Measurements from ENCODE around the gene CUL9.

Gene CUL9

DNA sequence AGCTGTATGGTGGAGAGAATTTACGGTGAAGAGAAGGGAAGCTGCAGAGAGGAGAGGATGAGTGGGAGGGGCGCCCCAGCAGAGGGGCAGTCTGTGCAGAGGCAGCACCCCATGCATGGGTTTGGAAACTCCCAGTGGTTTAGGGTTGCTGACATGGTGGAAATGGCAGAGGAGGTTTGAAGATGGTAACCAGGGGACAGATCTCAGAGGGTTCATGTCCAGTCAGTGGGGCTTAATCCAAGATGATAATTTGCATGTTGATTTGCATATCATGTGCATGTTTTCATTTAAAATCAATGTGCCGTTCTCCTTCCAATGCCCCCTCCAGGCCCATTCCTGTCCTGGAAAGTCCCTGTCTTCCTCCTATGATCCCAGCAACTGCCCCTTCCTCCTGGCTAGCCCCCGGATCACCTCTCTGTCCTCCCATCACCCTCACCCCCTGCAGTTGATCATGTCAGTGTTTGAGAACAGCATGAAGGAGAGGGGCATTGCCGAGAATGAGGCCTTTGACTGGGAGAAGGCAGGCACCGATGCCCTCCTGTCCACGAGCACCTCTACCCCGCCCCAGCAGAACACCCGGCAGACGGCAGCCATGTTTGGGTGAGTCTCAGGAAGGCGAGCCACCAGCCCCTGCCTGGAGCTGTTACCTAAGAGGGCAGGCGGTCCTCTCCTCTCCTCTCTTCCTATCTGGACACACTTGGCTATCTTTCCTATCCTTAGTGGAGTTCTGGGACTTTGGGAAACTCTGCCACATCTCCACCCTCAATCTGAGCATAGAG is 75.6 kb downstream of the CUL9 start:
- no peak for DNase-seq (ENCODE audit: low read depth)

DNA sequence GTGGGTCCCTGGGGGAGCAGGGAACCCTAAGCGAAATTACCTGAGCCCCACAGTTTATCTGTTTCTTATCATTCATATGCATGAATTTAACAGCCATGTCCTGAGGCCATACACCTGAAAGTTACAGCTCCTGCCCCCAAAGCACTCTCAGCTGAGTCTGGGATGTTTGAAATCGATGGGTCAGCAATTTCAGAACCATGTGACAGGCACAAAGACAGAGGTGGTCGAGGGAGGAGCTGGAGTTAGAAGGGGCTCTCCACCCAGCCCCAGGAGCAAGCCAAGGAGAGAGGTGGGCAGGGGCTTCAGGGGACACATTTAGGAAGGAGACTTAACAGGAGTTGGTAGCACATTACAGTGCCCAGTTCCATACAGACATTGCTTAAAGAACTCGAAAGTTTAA is 76.2 kb downstream of the CUL9 start:
- DNase-seq (ENCODE audit: low read depth) = no peak

DNA sequence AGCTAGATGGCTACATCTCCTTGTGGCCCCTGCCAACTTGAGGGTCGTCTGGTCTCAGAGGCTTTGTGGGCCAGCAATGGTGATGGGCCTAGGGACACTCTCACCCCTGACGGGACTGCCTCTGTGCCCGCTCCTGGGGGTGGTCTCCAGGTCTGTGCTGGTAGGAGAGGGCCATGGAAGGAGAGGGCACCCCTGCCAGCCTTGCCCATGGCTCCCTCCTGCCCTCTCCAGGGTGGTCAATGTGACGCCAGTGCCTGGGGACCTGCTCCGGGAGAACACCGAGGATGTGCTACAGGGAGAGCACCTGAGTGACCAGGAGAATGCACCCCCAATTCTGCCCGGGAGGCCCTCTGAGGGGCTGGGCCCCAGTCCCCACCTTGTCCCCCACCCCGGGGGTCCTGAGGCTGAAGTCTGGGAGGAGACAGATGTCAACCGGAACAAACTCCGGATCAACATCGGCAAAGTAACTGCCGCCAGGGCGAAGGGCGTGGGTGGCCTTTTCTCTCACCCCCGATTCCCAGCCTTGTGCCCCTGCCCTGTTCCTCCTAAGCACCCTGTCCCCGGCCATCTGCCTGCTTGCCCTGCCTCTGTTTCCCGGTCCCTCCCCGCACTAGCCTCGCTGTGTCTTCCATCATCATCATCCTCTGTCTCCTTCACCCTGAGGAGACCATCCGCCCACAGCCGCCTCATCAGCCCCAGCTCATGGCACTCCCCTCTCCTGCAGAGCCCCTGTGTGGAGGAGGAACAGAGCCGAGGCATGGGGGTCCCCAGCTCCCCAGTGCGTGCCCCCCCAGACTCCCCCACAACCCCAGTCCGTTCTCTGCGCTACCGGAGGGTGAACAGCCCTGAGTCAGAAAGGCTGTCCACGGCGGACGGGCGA is 77.1 kb downstream of the CUL9 start:
- no peak for DNase-seq (ENCODE audit: low read depth)

DNA sequence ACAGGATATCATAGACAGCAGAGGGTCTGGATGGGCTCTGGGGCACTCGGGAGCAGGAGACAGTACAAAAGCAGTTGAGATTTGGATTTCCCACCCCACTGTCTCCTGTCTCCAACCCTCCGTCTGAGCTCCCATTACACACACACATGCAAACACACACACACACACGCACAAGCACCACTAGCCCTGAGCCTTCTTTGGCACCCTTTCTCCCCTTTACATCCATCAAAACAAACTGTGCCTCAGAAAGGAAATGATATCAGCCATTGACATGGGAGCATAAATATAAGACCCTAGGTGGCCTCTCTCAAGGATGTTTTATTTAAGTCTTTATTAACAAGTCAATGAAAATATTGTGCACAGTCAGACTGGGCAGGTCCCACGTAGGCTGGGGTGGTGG is 78.8 kb downstream of the CUL9 start:
- DNase-seq (ENCODE audit: low read depth) = no peak

GRCh38 chr6:43261198-43261597 is 79.2 kb downstream of the CUL9 start:
- DNase-seq (ENCODE audit: low read depth) = no peak

DNA sequence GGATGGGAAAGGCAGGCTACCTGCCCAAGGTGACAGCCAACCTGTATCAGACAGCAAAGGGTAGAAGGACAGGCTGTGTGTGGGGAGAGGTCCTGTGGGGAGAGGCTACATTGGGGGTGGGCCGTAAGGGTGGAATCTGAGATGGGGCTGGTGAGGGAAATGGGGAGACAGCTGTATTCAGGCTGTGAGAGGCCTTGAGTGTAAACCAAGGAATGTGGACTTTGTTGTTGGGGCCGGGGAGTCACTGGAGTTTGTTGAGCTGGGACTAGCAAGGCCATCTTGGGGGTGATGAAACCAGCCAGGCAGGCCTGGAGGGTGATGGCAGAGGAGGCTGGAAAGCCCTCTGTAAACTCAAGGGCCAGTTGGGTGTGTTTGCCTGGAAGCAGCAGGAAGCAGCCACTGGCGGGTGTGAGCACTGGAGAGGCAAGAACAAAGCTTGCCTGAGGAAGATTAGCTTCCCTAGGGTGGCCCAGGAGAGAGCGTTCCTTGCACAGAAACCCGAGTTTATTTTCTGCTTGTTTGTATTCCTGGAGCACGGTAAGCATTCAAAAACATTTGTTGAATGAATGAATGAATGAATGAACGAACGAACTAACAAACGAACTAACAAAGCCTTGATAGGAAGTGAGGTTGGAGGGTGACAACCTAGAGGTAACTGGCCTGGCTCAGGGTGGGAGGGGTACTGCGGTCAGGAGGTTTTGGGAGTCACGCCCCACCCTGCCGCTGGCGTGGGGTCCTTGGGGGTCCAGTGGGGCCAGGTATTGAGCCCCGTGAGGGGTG is 80.2 kb downstream of the CUL9 start:
- no peak for DNase-seq (ENCODE audit: low read depth)

- no peak for DNase-seq (ENCODE audit: low read depth)
Observed at GRCh38 chr6:43262780-43263313, 80.9 kb downstream of the CUL9 start.

DNA sequence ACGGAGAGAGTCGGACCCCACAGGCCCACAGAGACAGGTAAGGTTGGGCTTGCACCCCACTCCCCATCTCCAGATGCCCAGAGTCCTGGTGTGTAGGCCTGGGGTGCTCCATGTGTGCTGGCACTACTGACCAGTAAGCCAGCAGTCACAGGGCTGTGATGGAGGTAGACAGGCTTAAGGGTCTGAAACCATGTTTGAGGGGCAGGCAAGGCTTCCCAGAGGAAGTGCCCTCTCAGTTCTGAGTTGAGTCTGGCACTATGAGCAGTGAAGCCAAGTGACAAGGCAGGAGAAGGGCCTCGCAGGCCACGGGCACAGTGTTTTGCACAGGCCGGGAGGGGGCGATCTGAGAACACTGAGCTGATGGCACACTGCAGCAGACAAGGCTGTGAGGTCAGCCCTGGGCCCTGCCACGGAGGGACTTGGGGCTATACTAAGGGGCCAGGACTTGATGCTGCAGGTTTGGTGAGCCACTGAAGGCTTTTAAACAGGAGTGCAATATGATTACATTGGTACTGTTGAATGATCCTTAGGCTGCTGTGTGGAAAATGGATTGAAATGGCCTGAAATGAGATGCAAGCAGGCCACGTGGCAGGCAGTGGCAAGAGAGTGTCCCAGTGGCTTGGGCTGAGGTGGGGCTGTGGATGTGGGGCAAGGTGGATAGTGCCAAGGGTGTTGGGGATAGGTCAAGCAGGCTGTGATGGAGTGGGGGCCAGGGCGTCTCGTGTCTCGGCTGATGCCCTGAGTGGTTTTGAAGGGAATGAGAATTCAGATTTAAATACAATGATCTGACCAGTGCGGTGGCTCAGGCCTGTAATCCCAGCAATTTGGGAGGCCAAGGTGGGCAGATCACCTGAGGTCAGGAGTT is 81.5 kb downstream of the CUL9 start:
- DNase-seq (ENCODE audit: low read depth) = no peak

GRCh38 chr6:43264599-43265145 is 82.7 kb downstream of the CUL9 start:
- DNase-seq (ENCODE audit: low read depth) = no peak

GRCh38 chr6:43265564-43265963 is 83.6 kb downstream of the CUL9 start:
- DNase-seq (ENCODE audit: low read depth) = no peak

DNA sequence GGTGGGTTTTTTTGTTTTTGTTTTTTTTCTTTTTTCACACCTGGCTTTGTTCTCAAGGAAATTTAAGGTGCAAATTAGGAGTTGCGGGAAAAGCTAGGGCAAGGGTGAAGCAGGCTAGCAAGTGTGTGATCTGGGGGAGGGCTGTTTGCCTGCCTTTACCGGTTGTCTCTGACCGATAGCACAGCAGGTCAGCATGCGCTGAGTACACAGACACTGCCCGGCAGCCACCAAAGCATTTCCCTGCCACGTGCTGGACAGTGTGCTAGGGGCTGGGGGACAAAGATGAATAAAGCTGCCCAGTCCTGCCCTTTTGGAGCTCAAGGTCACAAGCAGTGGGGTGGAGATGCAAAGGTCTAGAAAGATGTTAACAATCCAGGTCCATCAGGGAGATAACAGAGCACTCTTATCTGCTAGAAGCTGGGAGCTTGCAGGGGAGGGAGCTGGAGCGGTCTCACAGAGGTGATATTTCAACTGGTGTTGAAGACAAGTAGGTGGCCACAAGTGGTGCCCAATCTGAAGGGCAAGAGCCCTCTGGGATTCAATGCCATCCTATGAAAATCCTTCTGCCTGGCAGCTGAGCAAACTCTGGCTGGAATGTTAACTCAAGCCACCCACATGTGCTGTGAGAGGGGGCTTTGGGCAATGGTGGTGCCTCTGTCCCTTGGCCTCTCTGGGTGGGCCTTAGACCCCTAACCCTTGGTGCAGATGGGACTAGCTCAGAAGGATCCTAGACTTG is 85.8 kb downstream of the CUL9 start:
- no peak for DNase-seq (ENCODE audit: low read depth)

- no peak for DNase-seq (ENCODE audit: low read depth)
Observed at GRCh38 chr6:43268355-43268700, 86.3 kb downstream of the CUL9 start.

DNA sequence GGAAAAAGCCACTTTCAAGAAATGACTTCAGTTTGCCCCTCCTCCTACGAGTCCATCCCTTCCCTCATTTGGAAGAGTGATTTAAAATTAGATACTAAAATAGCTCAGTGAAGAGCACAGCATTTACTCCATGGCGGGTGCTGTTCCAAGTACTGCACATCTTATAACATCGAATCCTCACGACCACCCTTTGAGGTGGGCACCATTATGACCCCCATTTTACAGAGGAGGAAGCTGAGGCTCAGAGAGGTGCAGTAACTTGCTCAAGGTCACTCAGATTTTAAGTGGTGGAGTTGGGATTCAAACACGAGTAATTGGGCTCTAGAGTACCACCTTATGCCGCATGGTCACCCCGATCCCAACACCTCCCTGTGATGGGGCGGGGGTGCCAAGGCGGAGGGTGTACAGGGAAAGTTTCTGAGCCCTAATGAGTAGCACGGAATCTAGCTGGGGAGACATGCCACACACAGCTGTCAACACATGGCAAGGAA is 86.8 kb downstream of the CUL9 start:
- no peak for DNase-seq (ENCODE audit: low read depth)

DNA sequence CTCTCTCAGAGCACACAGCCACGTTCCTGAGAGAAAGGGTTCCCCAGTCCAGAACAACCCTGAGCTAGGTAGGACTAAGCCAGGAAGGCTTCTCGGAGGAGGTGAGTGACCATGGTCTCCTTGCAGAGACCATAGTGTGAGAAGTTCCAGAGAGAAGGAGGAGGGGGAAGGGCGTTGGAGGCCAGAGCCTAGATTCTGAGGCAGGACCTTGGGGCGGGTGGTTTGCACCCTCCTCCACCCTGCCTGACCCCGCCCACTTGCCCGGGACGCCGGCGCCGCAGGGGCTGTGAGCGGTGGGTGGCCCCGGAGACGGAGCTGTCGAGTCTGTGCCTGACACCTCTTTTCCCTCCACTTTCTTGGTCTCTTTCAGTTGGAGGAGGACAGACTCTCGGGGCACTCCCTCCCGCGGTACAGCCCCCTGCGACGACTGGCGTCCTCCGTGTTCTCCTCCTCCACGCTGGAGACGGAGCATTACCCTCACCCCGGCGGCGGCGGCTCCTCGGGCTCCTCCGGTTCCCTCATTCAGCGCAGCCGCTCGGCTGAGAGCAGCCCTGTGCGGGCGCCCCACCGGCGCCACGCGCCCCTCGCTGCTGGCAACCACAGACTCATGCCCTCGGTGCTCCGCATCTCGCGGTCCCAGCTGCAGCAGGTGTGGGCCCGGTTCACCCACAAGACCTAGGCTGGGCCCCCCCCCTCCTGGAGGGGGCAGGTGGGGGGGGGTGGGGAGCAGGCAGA is 87.4 kb downstream of the CUL9 start:
- DNase-seq (ENCODE audit: low read depth) = no peak

GRCh38 chr6:43271103-43271815 is 89.3 kb downstream of the CUL9 start:
- no peak for DNase-seq (ENCODE audit: low read depth)

GRCh38 chr6:43271944-43272343 is 89.9 kb downstream of the CUL9 start:
- DNase-seq (ENCODE audit: low read depth) = no peak

DNA sequence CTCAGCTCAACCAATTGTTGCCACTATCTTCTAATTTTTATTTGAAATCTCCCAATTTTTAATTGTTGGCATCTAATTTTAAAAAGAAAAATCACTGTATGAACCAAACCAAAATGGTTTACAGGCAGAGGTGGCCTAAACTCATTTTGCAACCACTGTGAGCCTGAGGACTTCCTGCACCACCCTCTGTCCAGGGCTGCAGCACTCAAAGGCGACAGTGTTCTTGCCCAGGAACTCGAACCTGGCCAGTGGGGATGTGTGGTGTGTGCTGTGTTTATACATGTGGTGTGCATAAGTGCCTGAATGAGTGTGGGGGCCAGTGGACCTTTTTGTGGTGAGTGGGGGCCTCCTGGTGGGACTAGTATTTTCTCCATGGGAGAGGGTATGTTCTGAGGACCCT is 91.7 kb downstream of the CUL9 start:
- no peak for DNase-seq (ENCODE audit: low read depth)
